GM23338 (cell line): ENCODE results near the gene ADGRV1. TPM values are rescaled to one million over a fixed set of nuclear protein-coding genes. Genes with fewer than 3 reads are reported as not detected.

Source experiments
- ATAC-seq: fragments of 200-7000 bp; cut with Tn5 transposase; 3 replicates; pipeline ENCODE4 v1.9.1; 2020
- DNase-seq: peaks from one replicate; pipeline ENCODE4 v3.0.0-alpha.2; 2015; ENCODE audit warnings: low spot score
- H2AFZ ChIP-seq: fragments of 200-600 bp; sonication (generic); 2 replicates; pipeline ENCODE4 v1.8.0; 2016; ENCODE audit warnings: antibody characterized with exemption, mild to moderate bottlenecking, moderate library complexity
- H3F3A ChIP-seq: fragments of 200-600 bp; sonication (generic); replicated peaks from 2 replicates; pipeline ENCODE4 v1.8.0; 2017; ENCODE audit warnings: antibody characterized with exemption, mixed run types, low read depth
- H3K27ac ChIP-seq: fragments of 200-600 bp; sonication (generic); 2 replicates; pipeline ENCODE4 v1.6.1; 2016; ENCODE audit warnings: low read depth
- H3K27me3 ChIP-seq: fragments of 200-600 bp; sonication (generic); 2 replicates; pipeline ENCODE4 v1.8.0; 2016; ENCODE audit warnings: mild to moderate bottlenecking, mixed run types, moderate library complexity; ENCODE audit not compliant: insufficient read depth
- H3K36me3 ChIP-seq: fragments of 200-600 bp; sonication (generic); 2 replicates; pipeline ENCODE4 v1.8.0; 2016; ENCODE audit warnings: mild to moderate bottlenecking; ENCODE audit not compliant: insufficient read depth
- H3K4me1 ChIP-seq: fragments of 200-600 bp; sonication (generic); 2 replicates; pipeline ENCODE4 v1.8.0; 2016; ENCODE audit warnings: mild to moderate bottlenecking, moderate library complexity; ENCODE audit not compliant: insufficient read depth
- H3K4me2 ChIP-seq: fragments of 200-600 bp; sonication (generic); 2 replicates; pipeline ENCODE4 v1.7.1; 2017; ENCODE audit warnings: mixed run types
- H3K4me3 ChIP-seq: fragments of 200-600 bp; sonication (generic); 2 replicates; pipeline ENCODE4 v1.6.1; 2016; ENCODE audit warnings: mixed run types
- H3K79me2 ChIP-seq: fragments of 200-600 bp; sonication (generic); replicated peaks from 2 replicates; pipeline ENCODE4 v1.8.0; 2017; ENCODE audit warnings: mild to moderate bottlenecking; ENCODE audit not compliant: insufficient read depth
- H3K9me2 ChIP-seq: fragments of 200-600 bp; sonication (generic); 2 replicates; pipeline ENCODE4 v1.8.0; 2017; ENCODE audit not compliant: insufficient read depth
- H4K20me1 ChIP-seq: fragments of 200-600 bp; sonication (generic); replicated peaks from 2 replicates; pipeline ENCODE4 v1.8.0; 2017; ENCODE audit warnings: mild to moderate bottlenecking; ENCODE audit not compliant: insufficient read depth
- H3K27ac Mint-ChIP-seq: 2 replicates; pipeline ENCODE4 v1.8.0; 2020; ENCODE audit warnings: inconsistent platforms, mild to moderate bottlenecking, moderate library complexity, mixed read lengths
- H3K27me3 Mint-ChIP-seq: 3 replicates; pipeline ENCODE4 v1.8.0; 2022; ENCODE audit warnings: low read depth, mild to moderate bottlenecking, moderate library complexity, mixed read lengths, inconsistent platforms; ENCODE audit not compliant: insufficient read depth, poor library complexity
- H3K36me3 Mint-ChIP-seq: 3 replicates; pipeline ENCODE4 v1.8.0; 2021; ENCODE audit warnings: low read depth, mild to moderate bottlenecking, inconsistent platforms, moderate library complexity, mixed read lengths
- H3K4me1 Mint-ChIP-seq: 3 replicates; pipeline ENCODE4 v1.8.0; 2020; ENCODE audit warnings: mild to moderate bottlenecking, inconsistent platforms, mixed read lengths
- H3K4me3 Mint-ChIP-seq: 3 replicates; pipeline ENCODE4 v1.8.0; 2021; ENCODE audit warnings: moderate library complexity, mild to moderate bottlenecking, inconsistent platforms, mixed read lengths
- H3K9me3 Mint-ChIP-seq: 3 replicates; pipeline ENCODE4 v1.8.0; 2020; ENCODE audit warnings: moderate library complexity, mild to moderate bottlenecking, inconsistent platforms, mixed read lengths
- EZH2 ChIP-seq: fragments of 200-600 bp; sonication (generic); IDR thresholded peaks from one replicate; pipeline ENCODE4 v1.8.0; 2017; ENCODE audit warnings: antibody characterized with exemption, mild to moderate bottlenecking, low read depth; ENCODE audit not compliant: unreplicated experiment
- EZH2phosphoT487 ChIP-seq: fragments of 200-600 bp; sonication (generic); IDR thresholded peaks from one replicate; pipeline ENCODE4 v1.8.1; 2018; ENCODE audit warnings: antibody characterized with exemption; ENCODE audit not compliant: unreplicated experiment
- JUNB ChIP-seq: IDR thresholded peaks from one replicate; pipeline ENCODE4 v1.6.1; 2016; ENCODE audit warnings: antibody characterized with exemption; ENCODE audit not compliant: unreplicated experiment
- NANOG ChIP-seq: IDR thresholded peaks from 2 replicates; pipeline ENCODE4 v1.6.1; 2016; ENCODE audit warnings: antibody characterized with exemption, borderline replicate concordance
- POLR2AphosphoS5 ChIP-seq: IDR thresholded peaks from 2 replicates; pipeline ENCODE4 v1.6.1; 2016; ENCODE audit warnings: antibody characterized with exemption, low read depth
- ZNF114 ChIP-seq: fragments of 250-450 bp; sonication (Bioruptor Pico); IDR thresholded peaks from 2 replicates; pipeline ENCODE4 v1.5.0; 2020; ENCODE audit warnings: mild to moderate bottlenecking, moderate library complexity
- ZNF331 ChIP-seq: fragments of 250-450 bp; sonication (Bioruptor Pico); IDR thresholded peaks from 2 replicates; pipeline ENCODE4 v1.5.0; 2020; ENCODE audit warnings: low read depth, mild to moderate bottlenecking, moderate library complexity
- polyA plus RNA-seq: library from polyadenylated mRNA; unstranded; fragments of >200 nt; fragmentation: Nextera tagmentation; extraction: Ambion mirVana; gene quantifications from 2 replicates; pipeline ENCODE4 v1.2.1, GENCODE V29; 2016
- total RNA-seq: library from RNA; depleted of rRNA; stranded (reverse); fragments of >200 nt; shearing (Covaris generic); gene quantifications from 2 replicates; pipeline ENCODE4 v1.2.3, GENCODE V29; 2014
- TF ChIP-seq, protein P1 (sequence below): fragments of 250-450 bp; sonication (Bioruptor Pico); IDR thresholded peaks from 2 replicates; pipeline ENCODE4 v1.5.0; 2020; ENCODE audit warnings: mild to moderate bottlenecking, moderate library complexity
- TF ChIP-seq, protein P2 (sequence below): IDR thresholded peaks from one replicate; pipeline ENCODE4 v1.6.1; 2018; ENCODE audit warnings: antibody characterized with exemption; ENCODE audit not compliant: unreplicated experiment
- TF ChIP-seq, protein P3 (sequence below), 2 experiments: fragments of 200-600 bp in 1 of 2; sonication (generic) in 1 of 2; conservative IDR thresholded peaks; 2 replicates each; pipeline versions ENCODE4 v1.5.1 to v1.6.1; 2016 to 2017; ENCODE audit warnings: antibody characterized with exemption in 2 of 2, low read depth in 2 of 2, mild to moderate bottlenecking in 2 of 2, moderate library complexity in 1 of 2
- TF ChIP-seq, protein P4 (sequence below): IDR thresholded peaks from 2 replicates; pipeline ENCODE4 v1.6.1; 2016; ENCODE audit warnings: antibody characterized with exemption

Gene ADGRV1
- total and polyA plus RNA-seq, 2 experiments from 2014 or later, result 46.1 to 149 TPM

DNA sequence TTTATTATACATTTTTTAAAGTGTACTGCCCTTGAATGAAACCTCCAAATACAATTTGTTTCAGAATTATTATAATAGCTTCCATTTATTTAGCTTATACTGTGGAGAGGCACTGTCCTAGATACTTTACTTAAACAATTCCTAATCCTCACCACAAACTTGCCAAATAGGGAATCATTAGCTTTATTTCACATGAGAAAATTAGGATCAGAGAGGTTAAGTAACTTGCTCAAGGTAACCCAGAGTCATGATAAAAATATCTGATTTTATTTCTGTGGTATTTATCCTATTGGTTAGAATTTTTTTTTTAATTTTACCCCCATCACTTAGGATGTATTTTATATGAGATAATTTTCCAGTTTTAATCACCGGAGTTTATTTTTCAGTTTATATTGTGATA, 78.4 kb downstream of the ADGRV1 start:
- Histone ChIP-seq H3K4me1 (peaks cover 21% of the 10 kb centered on the region), H4K20me1 (no peaks in the 10 kb centered on the region), H3K4me3 (no peak overlapping the region), H2AFZ (no peak overlapping the region), H3K4me2 (no peak overlapping the region), H3K27me3 (no peaks in the 10 kb centered on the region), H3K36me3 (no peaks in the 10 kb centered on the region; the same call in 1 of the 2 replicates), H3F3A (no peaks in the 10 kb centered on the region), H3K9me2 (no peaks in the 10 kb centered on the region), H3K79me2 (0 out of 2 replicates have a peak, but pooled peaks cover 8% of the 10 kb centered on the region), H3K27ac (no peak overlapping the region)
- Mint-ChIP-seq H3K36me3 (peaks cover 4% of the 10 kb centered on the region; the same call in 2 of the 3 replicates), H3K27ac (no peak overlapping the region), H3K27me3 (no peaks in the 10 kb centered on the region), H3K4me3 (no peak overlapping the region), H3K9me3 (no peaks in the 10 kb centered on the region), H3K4me1 (peaks cover 26% of the 10 kb centered on the region)
- TF ChIP-seq ZNF331 (no peak), NANOG (no peak), EZH2phosphoT487 (no peak), POLR2AphosphoS5 (no peak), EZH2 (no peak), ZNF114 (no peak), JUNB (no peak)
- TF ChIP-seq, protein P1, sequence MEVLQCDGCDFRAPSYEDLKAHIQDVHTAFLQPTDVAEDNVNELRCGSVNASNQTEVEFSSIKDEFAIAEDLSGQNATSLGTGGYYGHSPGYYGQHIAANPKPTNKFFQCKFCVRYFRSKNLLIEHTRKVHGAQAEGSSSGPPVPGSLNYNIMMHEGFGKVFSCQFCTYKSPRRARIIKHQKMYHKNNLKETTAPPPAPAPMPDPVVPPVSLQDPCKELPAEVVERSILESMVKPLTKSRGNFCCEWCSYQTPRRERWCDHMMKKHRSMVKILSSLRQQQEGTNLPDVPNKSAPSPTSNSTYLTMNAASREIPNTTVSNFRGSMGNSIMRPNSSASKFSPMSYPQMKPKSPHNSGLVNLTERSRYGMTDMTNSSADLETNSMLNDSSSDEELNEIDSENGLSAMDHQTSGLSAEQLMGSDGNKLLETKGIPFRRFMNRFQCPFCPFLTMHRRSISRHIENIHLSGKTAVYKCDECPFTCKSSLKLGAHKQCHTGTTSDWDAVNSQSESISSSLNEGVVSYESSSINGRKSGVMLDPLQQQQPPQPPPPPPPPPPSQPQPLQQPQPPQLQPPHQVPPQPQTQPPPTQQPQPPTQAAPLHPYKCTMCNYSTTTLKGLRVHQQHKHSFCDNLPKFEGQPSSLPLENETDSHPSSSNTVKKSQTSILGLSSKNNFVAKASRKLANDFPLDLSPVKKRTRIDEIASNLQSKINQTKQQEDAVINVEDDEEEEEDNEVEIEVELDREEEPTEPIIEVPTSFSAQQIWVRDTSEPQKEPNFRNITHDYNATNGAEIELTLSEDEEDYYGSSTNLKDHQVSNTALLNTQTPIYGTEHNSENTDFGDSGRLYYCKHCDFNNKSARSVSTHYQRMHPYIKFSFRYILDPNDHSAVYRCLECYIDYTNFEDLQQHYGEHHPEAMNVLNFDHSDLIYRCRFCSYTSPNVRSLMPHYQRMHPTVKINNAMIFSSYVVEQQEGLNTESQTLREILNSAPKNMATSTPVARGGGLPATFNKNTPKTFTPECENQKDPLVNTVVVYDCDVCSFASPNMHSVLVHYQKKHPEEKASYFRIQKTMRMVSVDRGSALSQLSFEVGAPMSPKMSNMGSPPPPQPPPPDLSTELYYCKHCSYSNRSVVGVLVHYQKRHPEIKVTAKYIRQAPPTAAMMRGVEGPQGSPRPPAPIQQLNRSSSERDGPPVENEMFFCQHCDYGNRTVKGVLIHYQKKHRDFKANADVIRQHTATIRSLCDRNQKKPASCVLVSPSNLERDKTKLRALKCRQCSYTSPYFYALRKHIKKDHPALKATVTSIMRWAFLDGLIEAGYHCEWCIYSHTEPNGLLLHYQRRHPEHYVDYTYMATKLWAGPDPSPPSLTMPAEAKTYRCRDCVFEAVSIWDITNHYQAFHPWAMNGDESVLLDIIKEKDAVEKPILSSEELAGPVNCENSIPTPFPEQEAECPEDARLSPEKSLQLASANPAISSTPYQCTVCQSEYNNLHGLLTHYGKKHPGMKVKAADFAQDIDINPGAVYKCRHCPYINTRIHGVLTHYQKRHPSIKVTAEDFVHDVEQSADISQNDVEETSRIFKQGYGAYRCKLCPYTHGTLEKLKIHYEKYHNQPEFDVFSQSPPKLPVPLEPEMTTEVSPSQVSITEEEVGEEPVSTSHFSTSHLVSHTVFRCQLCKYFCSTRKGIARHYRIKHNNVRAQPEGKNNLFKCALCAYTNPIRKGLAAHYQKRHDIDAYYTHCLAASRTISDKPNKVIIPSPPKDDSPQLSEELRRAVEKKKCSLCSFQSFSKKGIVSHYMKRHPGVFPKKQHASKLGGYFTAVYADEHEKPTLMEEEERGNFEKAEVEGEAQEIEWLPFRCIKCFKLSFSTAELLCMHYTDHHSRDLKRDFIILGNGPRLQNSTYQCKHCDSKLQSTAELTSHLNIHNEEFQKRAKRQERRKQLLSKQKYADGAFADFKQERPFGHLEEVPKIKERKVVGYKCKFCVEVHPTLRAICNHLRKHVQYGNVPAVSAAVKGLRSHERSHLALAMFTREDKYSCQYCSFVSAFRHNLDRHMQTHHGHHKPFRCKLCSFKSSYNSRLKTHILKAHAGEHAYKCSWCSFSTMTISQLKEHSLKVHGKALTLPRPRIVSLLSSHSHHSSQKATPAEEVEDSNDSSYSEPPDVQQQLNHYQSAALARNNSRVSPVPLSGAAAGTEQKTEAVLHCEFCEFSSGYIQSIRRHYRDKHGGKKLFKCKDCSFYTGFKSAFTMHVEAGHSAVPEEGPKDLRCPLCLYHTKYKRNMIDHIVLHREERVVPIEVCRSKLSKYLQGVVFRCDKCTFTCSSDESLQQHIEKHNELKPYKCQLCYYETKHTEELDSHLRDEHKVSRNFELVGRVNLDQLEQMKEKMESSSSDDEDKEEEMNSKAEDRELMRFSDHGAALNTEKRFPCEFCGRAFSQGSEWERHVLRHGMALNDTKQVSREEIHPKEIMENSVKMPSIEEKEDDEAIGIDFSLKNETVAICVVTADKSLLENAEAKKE (CRISPR knock-in tag), result no peak
- TF ChIP-seq, protein P2, sequence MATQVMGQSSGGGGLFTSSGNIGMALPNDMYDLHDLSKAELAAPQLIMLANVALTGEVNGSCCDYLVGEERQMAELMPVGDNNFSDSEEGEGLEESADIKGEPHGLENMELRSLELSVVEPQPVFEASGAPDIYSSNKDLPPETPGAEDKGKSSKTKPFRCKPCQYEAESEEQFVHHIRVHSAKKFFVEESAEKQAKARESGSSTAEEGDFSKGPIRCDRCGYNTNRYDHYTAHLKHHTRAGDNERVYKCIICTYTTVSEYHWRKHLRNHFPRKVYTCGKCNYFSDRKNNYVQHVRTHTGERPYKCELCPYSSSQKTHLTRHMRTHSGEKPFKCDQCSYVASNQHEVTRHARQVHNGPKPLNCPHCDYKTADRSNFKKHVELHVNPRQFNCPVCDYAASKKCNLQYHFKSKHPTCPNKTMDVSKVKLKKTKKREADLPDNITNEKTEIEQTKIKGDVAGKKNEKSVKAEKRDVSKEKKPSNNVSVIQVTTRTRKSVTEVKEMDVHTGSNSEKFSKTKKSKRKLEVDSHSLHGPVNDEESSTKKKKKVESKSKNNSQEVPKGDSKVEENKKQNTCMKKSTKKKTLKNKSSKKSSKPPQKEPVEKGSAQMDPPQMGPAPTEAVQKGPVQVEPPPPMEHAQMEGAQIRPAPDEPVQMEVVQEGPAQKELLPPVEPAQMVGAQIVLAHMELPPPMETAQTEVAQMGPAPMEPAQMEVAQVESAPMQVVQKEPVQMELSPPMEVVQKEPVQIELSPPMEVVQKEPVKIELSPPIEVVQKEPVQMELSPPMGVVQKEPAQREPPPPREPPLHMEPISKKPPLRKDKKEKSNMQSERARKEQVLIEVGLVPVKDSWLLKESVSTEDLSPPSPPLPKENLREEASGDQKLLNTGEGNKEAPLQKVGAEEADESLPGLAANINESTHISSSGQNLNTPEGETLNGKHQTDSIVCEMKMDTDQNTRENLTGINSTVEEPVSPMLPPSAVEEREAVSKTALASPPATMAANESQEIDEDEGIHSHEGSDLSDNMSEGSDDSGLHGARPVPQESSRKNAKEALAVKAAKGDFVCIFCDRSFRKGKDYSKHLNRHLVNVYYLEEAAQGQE, result no peak
- TF ChIP-seq, protein P3, sequence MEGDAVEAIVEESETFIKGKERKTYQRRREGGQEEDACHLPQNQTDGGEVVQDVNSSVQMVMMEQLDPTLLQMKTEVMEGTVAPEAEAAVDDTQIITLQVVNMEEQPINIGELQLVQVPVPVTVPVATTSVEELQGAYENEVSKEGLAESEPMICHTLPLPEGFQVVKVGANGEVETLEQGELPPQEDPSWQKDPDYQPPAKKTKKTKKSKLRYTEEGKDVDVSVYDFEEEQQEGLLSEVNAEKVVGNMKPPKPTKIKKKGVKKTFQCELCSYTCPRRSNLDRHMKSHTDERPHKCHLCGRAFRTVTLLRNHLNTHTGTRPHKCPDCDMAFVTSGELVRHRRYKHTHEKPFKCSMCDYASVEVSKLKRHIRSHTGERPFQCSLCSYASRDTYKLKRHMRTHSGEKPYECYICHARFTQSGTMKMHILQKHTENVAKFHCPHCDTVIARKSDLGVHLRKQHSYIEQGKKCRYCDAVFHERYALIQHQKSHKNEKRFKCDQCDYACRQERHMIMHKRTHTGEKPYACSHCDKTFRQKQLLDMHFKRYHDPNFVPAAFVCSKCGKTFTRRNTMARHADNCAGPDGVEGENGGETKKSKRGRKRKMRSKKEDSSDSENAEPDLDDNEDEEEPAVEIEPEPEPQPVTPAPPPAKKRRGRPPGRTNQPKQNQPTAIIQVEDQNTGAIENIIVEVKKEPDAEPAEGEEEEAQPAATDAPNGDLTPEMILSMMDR (conservative IDR thresholded peaks at IDR 0.05; ENCODE audit: low read depth in 2 of 2), result no peak
- TF ChIP-seq, protein P4, sequence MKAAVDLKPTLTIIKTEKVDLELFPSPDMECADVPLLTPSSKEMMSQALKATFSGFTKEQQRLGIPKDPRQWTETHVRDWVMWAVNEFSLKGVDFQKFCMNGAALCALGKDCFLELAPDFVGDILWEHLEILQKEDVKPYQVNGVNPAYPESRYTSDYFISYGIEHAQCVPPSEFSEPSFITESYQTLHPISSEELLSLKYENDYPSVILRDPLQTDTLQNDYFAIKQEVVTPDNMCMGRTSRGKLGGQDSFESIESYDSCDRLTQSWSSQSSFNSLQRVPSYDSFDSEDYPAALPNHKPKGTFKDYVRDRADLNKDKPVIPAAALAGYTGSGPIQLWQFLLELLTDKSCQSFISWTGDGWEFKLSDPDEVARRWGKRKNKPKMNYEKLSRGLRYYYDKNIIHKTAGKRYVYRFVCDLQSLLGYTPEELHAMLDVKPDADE, result no peak
- ATAC-seq (no peak), DNase-seq (no peak)
